K562 (cell line): ENCODE data around the gene LSR. TPM values are rescaled to one million over a fixed set of nuclear protein-coding genes. Genes with fewer than 3 reads are reported as not detected.
A peak's percentile ranks its signal among the peaks of the same experiment; 100 is the strongest.

ENCODE experiments used
- KAT2B ChIP-seq: IDR thresholded peaks from one replicate; pipeline ENCODE4 v1.6.1; 2012; ENCODE audit warnings: low read depth, mild to moderate bottlenecking, control low read depth, inconsistent platforms, low read length, moderate library complexity
- NONO ChIP-seq, 2 experiments: fragments of 200-400 bp in 1 of 2; fragments of 450-650 bp in 1 of 2; formaldehyde crosslinking in 1 of 2; IDR thresholded peaks; 2 replicates each; pipeline ENCODE4 v1.6.1; 2017; ENCODE audit warnings: low read depth in 2 of 2, mild to moderate bottlenecking in 2 of 2, moderate library complexity in 2 of 2, low read length in 1 of 2
- PCBP1 ChIP-seq: fragments of 200-400 bp; formaldehyde crosslinking; IDR thresholded peaks from 2 replicates; pipeline ENCODE4 v1.6.1; 2018; ENCODE audit warnings: mild to moderate bottlenecking, low read depth, low read length; ENCODE audit not compliant: poor library complexity, severe bottlenecking
- PTBP1 ChIP-seq: fragments of 200-400 bp; formaldehyde crosslinking; IDR thresholded peaks from 2 replicates; pipeline ENCODE4 v1.6.1; 2017; ENCODE audit warnings: low read depth, low read length
- ZKSCAN8 ChIP-seq: fragments of 200-800 bp; sonication (Bioruptor generic); IDR thresholded peaks from 2 replicates; pipeline ENCODE4 v1.6.1; 2016; ENCODE audit warnings: missing genetic modification characterization, missing compliant biosample characterization
- ZNF395 ChIP-seq: fragments of 200-800 bp; sonication (Bioruptor generic); IDR thresholded peaks from 2 replicates; pipeline ENCODE4 v1.6.1; 2017; ENCODE audit warnings: missing genetic modification characterization, missing compliant biosample characterization
- polyA plus RNA-seq, 8 experiments: library from polyadenylated mRNA; depleted of rRNA in 4 of 8; stranded (reverse) in 5 of 8; unstranded in 3 of 8; fragments of >200 nt; fragmentation: Nextera tagmentation in 2 of 8; fragmentation: Illumina TruSeq in 1 of 8; extraction: Ambion mirVana in 2 of 8; extraction: Trizol in 1 of 8; gene quantifications; 2 replicates each; pipeline versions ENCODE4 v1.2.1 to v1.2.3, GENCODE V29; 2011 to 2014; ENCODE audit warnings: inconsistent platforms in 1 of 8, missing spikeins in 1 of 8
- total RNA-seq, 7 experiments: library from RNA; depleted of rRNA in 6 of 7; stranded (reverse); fragments of >200 nt in 6 of 7; fragmentation: Illumina TruSeq in 2 of 7; extraction: Trizol in 2 of 7; gene quantifications; 2 replicates each; pipeline versions ENCODE4 v1.2.1 to v1.2.3, GENCODE V29; 2011 to 2021; ENCODE audit warnings: low replicate concordance in 1 of 7
- TF ChIP-seq, protein P1 (sequence below), 3 experiments: IDR thresholded peaks in 2 of 3; conservative IDR thresholded peaks in 1 of 3; 2 replicates each; pipeline ENCODE4 v1.5.1; 2011 to 2012; ENCODE audit warnings: low read length in 3 of 3, mild to moderate bottlenecking in 3 of 3, control low read depth in 2 of 3, improper control_type of control experiment in 1 of 3, inconsistent platforms in 1 of 3, low read depth in 1 of 3, mixed read lengths in 1 of 3, moderate library complexity in 1 of 3; ENCODE audit not compliant: insufficient read depth in 2 of 3
- TF ChIP-seq, protein P2 (sequence below): sonication (generic); formaldehyde crosslinking; IDR thresholded peaks from 2 replicates; pipeline ENCODE4 v1.8.1; 2023; ENCODE audit warnings: mild to moderate bottlenecking, missing genetic modification reagents

Gene LSR
- total and polyA plus RNA-seq, 9 of the 15 experiments (the other 6 are each of a cell fraction or from before 2014, with no cell fraction given) = 0.44 to 87.9 (median 28.0) TPM

GRCh38 chr19:35306473-35307246 lies 57.9 kb downstream of the LSR start (continued):
- TF ChIP-seq, protein P1, sequence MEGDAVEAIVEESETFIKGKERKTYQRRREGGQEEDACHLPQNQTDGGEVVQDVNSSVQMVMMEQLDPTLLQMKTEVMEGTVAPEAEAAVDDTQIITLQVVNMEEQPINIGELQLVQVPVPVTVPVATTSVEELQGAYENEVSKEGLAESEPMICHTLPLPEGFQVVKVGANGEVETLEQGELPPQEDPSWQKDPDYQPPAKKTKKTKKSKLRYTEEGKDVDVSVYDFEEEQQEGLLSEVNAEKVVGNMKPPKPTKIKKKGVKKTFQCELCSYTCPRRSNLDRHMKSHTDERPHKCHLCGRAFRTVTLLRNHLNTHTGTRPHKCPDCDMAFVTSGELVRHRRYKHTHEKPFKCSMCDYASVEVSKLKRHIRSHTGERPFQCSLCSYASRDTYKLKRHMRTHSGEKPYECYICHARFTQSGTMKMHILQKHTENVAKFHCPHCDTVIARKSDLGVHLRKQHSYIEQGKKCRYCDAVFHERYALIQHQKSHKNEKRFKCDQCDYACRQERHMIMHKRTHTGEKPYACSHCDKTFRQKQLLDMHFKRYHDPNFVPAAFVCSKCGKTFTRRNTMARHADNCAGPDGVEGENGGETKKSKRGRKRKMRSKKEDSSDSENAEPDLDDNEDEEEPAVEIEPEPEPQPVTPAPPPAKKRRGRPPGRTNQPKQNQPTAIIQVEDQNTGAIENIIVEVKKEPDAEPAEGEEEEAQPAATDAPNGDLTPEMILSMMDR (IDR thresholded peaks at IDR 0.05 in 2 of 3, conservative IDR thresholded peaks at IDR 0.05 in 1 of 3; ENCODE audit: insufficient read depth in 2 of 3, low read depth in 1 of 3, low read length in 3 of 3) = peak; percentile 54 to 57 (median 55); a peak in 5 of 6 replicates
- TF ChIP-seq, protein P2, sequence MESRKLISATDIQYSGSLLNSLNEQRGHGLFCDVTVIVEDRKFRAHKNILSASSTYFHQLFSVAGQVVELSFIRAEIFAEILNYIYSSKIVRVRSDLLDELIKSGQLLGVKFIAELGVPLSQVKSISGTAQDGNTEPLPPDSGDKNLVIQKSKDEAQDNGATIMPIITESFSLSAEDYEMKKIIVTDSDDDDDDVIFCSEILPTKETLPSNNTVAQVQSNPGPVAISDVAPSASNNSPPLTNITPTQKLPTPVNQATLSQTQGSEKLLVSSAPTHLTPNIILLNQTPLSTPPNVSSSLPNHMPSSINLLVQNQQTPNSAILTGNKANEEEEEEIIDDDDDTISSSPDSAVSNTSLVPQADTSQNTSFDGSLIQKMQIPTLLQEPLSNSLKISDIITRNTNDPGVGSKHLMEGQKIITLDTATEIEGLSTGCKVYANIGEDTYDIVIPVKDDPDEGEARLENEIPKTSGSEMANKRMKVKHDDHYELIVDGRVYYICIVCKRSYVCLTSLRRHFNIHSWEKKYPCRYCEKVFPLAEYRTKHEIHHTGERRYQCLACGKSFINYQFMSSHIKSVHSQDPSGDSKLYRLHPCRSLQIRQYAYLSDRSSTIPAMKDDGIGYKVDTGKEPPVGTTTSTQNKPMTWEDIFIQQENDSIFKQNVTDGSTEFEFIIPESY (CRISPR knock-in tag) = no peak
- TF ChIP-seq KAT2B (no peak), NONO (IDR thresholded peaks at IDR 0.05; ENCODE audit: low read depth in 2 of 2, low read length in 1 of 2) (no peak), ZKSCAN8 (CRISPR knock-in tag) (no peak), ZNF395 (no peak), PTBP1 (0 out of 2 replicates have a peak, but pooled peaks have one; percentile 27), PCBP1 (no peak)
